ENCODE results near the gene ULK1.
A peak's percentile ranks its signal among the peaks of the same experiment; 100 is the strongest.

Gene ULK1

DNA sequence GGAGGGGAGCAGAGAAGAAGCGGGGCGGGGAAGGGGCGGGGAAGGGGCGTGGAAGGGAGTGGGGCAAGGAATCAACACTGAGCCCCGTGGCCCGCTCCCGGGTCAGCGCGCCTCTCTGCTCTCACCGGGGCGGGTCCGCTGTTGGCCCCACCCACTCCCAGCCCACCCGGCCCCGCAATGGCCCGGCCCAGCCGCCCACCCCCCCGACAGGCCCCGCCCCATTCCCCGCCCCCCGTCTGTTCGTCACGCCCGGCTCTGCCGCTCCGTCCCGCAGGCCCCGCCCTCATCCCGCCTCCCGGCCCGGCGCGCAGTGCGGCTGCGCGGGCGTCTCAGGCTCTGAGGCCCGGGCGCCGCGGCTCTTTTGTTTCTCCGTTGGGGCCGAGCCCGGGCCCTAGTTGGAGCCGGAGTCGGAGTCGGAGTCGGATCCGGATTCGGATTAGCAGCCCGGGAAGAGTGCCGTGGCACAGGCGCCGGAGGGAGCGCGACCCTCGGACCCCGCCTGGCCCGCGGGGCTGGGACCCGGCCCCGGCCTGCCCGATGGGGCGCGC is at the start of gene ULK1:
Gene ULK1, plus strand, starts transcription at position 310 of the 548 bp plus-strand sequence. CDS start 380 bp downstream, outside the sequence.
- DNase-seq = peak; percentile 49

DNA sequence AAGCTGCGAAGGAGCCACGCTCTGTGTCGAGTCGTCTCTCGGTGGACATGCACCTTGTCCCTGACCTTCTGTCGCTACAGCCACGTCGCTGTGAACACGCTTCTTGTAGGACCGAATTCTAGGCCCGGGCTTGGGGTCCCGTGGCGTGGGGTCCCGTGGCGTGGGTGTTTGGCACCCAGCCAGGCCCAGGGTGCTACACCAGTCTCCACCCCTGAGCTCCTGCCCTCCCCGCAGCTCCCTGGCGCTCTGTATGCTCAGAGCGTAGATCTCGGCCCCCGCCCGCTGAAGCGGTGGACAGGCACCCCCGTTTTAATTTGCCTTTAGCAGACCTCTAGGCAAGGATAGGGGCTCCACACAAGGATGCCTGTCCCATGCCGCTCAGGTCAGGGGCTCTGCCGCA is 49.8 kb upstream of the ULK1 start:
- DNase-seq = no peak

DNA sequence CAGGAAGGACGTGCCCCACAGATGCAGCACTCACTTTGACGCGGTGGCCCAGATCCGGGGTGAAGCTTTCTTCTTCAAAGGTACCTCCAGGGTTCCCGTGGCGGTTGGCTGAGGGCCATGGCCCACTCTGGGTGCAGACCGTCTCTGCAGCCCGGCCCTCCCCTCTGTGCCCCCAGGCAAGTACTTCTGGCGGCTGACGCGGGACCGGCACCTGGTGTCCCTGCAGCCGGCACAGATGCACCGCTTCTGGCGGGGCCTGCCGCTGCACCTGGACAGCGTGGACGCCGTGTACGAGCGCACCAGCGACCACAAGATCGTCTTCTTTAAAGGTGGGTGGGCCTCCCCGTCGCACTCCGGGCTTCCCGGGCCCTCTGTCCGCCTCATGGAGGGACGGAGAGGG is 49.3 kb upstream of the ULK1 start:
- no peak for DNase-seq

GRCh38 chr12:131847456-131847855 is 47.0 kb upstream of the ULK1 start:
- DNase-seq = no peak

DNA sequence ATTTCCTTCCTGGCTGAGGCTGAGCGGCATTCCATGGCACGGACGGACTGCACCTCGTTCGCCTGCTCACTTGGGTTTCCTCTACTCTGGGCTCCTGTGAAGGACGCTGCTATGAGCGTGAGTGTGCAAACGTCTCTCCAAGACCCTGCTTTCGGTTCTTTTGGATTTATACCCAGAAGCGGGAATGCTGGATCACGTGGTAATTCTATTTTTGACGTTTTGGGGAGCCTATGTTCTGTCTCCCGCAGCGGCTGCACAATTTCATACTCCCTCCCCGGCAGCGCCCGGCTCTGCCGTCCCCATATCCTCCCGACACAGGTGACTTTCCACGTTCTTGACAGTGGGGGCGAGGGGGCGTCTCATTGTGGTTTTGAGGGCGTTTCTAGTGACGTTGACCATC is 45.7 kb upstream of the ULK1 start:
- DNase-seq = no peak

DNA sequence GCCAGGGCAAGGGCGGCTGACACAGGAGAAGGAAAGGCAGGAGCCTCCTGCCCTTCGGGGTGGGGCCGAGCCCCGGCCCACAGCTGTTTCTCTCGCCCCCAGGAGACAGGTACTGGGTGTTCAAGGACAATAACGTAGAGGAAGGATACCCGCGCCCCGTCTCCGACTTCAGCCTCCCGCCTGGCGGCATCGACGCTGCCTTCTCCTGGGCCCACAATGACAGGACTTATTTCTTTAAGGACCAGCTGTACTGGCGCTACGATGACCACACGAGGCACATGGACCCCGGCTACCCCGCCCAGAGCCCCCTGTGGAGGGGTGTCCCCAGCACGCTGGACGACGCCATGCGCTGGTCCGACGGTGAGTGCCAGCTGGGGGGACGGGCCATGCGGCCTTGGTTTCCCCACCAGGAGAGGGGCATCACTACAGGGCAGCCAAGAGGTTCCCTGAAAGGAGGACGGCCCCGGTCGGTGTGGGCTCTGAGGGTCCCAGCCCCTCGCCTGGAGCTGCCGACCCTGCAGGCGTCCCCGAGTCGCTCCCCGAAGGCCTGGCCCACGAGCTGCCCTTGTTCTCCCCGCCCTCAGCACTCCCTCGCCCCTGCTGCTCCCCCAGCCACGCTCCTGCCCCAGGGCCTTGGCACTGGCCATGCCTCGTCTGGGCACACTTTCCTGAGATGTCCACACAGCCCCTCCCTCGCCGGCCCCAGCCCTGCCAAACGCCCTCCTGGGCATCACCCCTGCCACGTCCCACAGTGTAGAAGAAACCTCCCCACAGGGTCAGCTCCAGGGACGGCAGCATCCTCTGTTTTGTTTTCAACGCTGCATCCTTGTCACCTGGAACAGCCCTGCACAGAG is 44.5 kb upstream of the ULK1 start:
- DNase-seq = no peak

DNA sequence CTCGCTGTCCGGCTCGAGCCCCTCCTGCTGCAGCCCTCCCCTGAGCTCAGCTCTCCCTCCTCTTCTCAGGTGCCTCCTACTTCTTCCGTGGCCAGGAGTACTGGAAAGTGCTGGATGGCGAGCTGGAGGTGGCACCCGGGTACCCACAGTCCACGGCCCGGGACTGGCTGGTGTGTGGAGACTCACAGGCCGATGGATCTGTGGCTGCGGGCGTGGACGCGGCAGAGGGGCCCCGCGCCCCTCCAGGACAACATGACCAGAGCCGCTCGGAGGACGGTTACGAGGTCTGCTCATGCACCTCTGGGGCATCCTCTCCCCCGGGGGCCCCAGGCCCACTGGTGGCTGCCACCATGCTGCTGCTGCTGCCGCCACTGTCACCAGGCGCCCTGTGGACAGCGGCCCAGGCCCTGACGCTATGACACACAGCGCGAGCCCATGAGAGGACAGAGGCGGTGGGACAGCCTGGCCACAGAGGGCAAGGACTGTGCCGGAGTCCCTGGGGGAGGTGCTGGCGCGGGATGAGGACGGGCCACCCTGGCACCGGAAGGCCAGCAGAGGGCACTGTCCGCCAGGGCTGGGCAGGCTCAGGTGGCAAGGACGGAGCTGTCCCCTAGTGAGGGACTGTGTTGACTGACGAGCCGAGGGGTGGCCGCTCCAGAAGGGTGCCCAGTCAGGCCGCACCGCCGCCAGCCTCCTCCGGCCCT is 43.4 kb upstream of the ULK1 start:
- DNase-seq = no peak

DNA sequence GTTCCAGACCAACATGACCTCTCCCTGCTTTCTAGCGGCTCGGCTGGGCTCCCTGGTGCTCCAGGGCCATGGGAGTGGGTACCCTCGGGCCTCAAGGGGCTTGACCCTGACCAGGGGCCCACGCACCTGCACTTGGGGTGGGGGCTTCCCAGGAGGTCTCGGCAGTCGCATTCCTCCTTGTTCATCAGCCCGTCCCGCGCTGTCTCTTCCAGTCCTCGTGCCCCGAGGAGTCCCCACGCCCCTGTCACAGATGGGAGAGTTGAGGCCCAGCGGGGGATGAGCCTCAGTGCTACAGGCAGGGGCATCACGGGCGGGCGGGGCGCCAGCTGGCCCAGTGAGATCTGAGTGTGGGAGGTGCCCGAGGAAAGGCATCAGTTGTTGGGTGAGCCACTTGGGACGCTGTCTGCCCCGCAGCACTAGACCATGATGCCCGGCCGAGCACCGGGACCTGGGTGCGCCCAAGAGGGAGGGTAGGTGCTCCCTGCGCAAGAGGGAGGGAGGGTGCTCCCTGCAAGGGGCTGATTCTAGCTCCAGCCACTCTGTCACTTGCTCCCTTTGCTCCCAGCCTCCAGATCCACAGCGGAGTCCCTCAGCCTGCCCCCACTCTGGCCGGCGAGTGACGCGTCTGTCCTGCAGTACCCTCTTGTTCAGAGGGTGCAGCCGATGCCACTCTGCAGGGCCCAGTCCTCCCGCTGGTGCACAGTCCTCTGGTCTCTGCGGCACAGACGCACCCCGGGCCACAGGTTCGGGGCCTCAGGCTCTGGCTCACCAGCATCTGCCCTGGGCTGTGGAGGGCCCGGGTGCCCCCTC is 42.5 kb upstream of the ULK1 start:
- no peak for DNase-seq

GRCh38 chr12:131852551-131853299 is 41.7 kb upstream of the ULK1 start:
- no peak for DNase-seq

- no peak for DNase-seq
Observed at GRCh38 chr12:131853832-131854797, 40.3 kb upstream of the ULK1 start.

DNA sequence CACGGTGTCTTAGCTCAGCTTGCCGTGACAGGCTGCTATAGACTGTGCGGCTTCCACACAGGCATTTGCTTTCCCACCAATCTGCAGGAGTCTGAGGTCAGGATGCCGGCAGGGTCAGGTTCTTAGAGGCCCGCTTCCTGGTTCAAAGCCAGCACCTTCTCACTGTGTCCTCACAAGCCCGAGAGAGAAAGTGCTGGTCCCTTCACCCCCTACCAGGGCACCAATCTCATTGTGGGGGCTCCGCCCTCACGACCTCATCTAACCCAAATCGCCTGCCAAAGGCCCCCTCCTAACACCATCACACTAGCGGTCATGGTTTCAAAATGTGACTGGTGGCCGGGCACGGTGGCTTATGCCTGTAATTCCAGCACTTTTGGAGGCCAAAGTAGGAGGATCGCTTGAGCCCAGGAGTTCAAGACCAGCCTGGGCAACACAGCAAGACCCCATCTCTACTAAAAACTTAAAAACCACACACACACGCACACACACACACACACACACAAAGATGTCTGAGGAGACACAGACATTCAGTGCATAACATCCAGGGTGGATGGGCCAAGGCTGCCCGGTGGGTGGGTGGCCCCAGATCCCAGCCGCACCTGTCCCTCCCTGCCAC is 39.5 kb upstream of the ULK1 start:
- no peak for DNase-seq

- DNase-seq = no peak
Observed at GRCh38 chr12:131855521-131856142, 38.8 kb upstream of the ULK1 start.

DNA sequence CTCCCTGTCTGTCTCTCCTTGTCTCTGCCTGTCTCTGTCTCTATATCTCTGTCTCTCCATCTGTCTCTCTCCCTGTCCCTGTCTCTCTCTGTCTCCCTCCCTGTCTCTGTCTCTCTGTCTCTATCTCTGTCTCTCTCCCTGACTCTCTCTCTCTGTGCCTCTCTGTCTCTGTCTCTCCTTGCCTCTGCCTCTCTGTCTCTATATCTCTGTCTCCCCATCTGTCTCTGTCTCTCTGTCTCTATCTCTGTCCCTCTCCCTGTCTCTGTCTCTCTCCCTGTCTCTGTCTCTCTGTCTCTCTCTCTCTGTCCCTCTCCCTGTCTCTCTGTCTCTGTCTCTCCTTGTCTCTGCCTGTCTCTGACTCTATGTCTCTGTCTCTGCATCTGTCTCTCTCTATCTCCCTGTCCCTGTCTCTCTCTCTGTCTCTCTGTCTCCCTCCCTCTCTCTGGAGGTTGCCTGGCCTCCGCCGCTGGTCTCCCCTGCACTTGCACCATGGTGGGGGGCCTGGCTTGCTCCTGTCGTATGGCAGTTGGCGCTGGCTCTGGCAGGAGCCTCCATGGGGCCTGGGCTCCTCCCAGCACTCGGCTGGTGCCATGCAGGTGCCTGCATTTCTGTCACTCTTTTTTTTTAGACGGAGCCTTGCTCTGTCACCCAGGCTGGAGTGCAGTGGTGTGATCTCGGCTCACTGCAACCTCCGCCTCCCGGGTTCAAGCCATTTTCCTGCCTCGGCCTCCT is 37.9 kb upstream of the ULK1 start:
- DNase-seq = no peak

DNA sequence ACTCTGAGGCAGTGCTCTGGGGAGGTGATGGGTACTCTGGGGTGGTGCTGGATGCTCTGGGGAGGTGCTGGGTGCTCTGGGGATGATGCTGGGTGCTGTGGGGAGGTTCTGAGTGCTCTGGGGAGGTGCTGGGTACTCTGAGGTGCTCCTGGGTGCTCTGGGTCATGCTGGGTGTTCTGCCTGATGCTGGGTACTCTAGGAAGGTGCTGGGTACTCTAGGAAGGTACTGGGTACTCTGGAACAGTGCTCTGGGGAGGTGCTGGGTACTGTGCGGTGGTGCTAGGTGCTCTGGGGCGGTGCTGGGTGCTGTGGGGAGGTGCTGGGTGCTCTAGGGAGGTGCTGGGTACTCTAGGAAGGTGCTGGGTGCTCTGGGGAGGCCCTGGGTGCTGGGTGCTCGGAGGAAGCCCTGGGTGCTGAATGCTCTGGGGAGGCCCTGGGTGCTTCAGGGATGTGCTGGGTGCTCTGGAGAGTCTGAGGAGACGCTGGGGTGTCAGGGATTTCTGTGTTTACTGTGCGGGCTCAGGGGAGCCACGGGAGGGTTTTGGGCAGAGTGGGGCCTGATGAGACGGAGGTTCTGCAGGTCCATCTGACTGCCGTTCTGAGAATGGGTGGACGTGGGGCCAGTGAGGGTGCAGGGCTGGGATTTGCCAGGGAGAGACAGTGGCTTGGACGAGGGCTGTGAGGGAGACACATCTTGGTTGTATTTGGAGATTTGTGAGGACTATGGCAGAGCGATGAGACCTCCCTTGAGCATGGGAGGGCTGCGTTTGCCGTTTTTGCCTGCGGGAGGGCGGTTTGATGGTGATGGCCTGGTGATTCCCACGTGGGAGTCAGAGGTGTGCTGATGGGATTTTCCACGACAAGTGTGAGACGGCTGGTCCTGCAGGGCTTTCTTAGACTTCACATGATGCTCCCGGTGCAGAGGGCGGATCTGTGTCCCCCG is 36.2 kb upstream of the ULK1 start:
- no peak for DNase-seq

DNA sequence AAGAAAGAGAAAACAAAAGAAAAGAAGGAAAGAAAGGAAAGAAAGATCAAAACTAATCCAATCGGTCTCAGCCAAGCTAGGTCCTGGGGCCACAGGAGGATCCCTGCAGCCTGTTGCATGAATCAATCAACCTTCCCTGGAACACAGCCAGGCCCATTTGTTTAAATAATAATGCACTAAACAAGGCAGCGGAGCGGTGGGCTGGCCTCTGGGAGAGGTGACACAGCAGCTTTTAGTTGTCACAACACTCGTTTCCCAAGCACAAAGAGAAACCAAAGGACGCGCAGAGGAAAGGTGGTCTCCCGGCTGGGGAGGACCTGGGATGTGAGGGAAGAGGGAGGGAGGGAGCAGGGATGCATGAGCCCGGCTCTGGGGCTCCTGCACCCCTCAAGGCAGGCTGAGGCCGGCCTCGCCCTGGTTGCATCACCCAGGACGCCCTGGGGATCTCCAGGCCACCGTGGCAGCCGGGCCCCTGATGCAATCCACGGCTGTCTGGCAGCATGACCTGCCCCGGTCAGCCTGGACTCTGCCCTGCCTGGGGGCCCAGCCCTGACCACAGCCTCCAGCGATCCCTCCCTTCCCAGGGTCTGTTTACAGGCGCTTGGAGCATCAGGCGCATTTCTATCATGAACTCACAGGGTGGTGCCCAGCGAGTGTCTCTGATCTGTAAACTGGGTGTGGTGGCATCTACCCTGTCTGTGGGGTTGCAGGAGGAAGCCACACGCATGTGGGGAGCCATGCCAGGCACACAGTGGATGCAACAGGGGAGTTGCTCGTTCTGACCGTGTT is 33.8 kb upstream of the ULK1 start:
- no peak for DNase-seq

DNA sequence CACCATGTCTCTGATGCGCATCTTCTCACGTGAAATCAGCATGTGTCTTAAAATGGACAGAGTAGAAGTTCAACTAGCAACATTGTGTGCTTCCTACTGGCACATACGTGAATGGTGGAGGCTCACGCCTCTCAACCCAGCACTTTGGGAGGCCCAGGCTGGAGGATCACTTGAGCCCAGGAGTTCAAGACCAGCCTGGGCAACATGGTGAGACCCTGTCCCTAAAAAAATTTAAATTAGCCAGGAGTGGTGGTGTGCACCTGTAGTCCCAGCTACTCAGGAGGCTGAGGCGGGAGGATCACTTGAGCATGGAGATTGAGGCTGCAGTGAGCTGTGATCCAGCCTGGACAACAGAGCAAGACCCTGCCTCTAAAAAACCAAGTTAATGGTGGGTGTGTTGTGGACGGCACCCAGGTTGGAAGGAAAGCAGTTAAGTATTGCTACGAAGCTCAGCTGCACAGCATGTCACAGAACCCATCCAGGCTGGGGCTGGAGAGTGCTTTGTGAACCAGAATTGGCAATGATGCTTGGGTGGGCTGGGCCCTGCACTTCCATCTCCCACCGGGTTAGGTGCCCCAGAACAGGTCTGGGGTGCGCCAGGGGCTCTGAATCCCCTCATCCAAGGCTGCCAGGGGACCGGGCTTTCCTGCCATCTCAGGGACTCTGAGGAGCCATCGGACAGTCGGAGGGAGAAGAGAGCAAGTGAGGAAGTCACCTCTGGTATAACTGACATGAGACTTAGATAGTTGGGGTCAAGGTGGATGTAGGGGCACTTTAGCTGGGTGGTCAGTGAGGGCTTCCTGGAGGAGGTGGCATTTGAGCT is 33.0 kb upstream of the ULK1 start:
- no peak for DNase-seq

GRCh38 chr12:131862084-131862441 is 32.4 kb upstream of the ULK1 start:
- no peak for DNase-seq
